HepG2 (cell line): ENCODE results near the gene TTLL10. TPM values are rescaled to one million over a fixed set of nuclear protein-coding genes. Genes with fewer than 3 reads are reported as not detected.

Experiments used
- ARNT2 ChIP-seq: sonication (generic); formaldehyde crosslinking; IDR thresholded peaks from 2 replicates; pipeline ENCODE4 v1.8.0; 2022; ENCODE audit warnings: mild to moderate bottlenecking, low read depth, missing genetic modification reagents, moderate library complexity
- CENPX ChIP-seq: sonication (generic); formaldehyde crosslinking; IDR thresholded peaks from 2 replicates; pipeline ENCODE4 v1.9.0; 2021; ENCODE audit warnings: mild to moderate bottlenecking, missing genetic modification reagents, moderate library complexity
- CHD4 ChIP-seq: fragments of 200-600 bp; sonication (generic); IDR thresholded peaks from 2 replicates; pipeline ENCODE4 v1.7.0; 2017; ENCODE audit warnings: mild to moderate bottlenecking, low read length, borderline replicate concordance
- ETV5 ChIP-seq: IDR thresholded peaks from 2 replicates; pipeline ENCODE4 v1.6.1; 2018; ENCODE audit warnings: missing biosample characterization, missing genetic modification reagents, inconsistent platforms, borderline replicate concordance
- FOXJ3 ChIP-seq: sonication (generic); formaldehyde crosslinking; IDR thresholded peaks from 2 replicates; pipeline ENCODE4 v1.4.0; 2020; ENCODE audit warnings: missing genetic modification reagents, mild to moderate bottlenecking, borderline replicate concordance
- FOXO1 ChIP-seq: sonication (generic); formaldehyde crosslinking; IDR thresholded peaks from 2 replicates; pipeline ENCODE4 v1.4.0; 2020; ENCODE audit warnings: missing genetic modification reagents
- HOXD1 ChIP-seq: sonication (generic); formaldehyde crosslinking; IDR thresholded peaks from 2 replicates; pipeline ENCODE4 v1.5.0; 2020; ENCODE audit warnings: missing genetic modification reagents
- KLF9 ChIP-seq: IDR thresholded peaks from 2 replicates; pipeline ENCODE4 v1.6.1; 2016; ENCODE audit warnings: low read depth
- MEIS2 ChIP-seq: sonication (generic); formaldehyde crosslinking; IDR thresholded peaks from 2 replicates; pipeline ENCODE4 v1.9.0; 2021; ENCODE audit warnings: mild to moderate bottlenecking, missing genetic modification reagents
- MYC ChIP-seq: sonication (generic); formaldehyde crosslinking; IDR thresholded peaks from 2 replicates; pipeline ENCODE4 v1.9.0; 2021; ENCODE audit warnings: missing genetic modification reagents, borderline replicate concordance
- NFE2L2 ChIP-seq: fragments of 150-350 bp; IDR thresholded peaks from 2 replicates; pipeline ENCODE4 v1.6.1; 2014; ENCODE audit warnings: low read length
- NR2F6 ChIP-seq, 2 experiments: IDR thresholded peaks; 2 replicates each; pipeline ENCODE4 v1.6.1; 2016; ENCODE audit warnings: antibody characterized with exemption in 1 of 2, mild to moderate bottlenecking in 1 of 2
- PCBP1 ChIP-seq: fragments of 200-400 bp; formaldehyde crosslinking; IDR thresholded peaks from 2 replicates; pipeline ENCODE4 v1.6.1; 2017; ENCODE audit warnings: mild to moderate bottlenecking, low read depth, low read length, borderline replicate concordance
- SAP130 ChIP-seq: IDR thresholded peaks from 2 replicates; pipeline ENCODE4 v1.6.1; 2016; ENCODE audit warnings: low read depth
- SIX1 ChIP-seq: sonication (generic); formaldehyde crosslinking; IDR thresholded peaks from 2 replicates; pipeline ENCODE4 v1.4.0; 2020; ENCODE audit warnings: missing genetic modification reagents, borderline replicate concordance
- ZC3H4 ChIP-seq: sonication (generic); formaldehyde crosslinking; IDR thresholded peaks from 2 replicates; pipeline ENCODE4 v1.4.0; 2020; ENCODE audit warnings: missing genetic modification reagents, borderline replicate concordance
- ZFP36L2 ChIP-seq: sonication (generic); formaldehyde crosslinking; IDR thresholded peaks from 2 replicates; pipeline ENCODE4 v1.4.0; 2020; ENCODE audit warnings: missing genetic modification reagents
- ZFX ChIP-seq: sonication (generic); formaldehyde crosslinking; IDR thresholded peaks from 2 replicates; pipeline ENCODE4 v1.4.0; 2020; ENCODE audit warnings: mild to moderate bottlenecking, low read depth, missing genetic modification reagents, moderate library complexity
- ZNF292 ChIP-seq: sonication (generic); formaldehyde crosslinking; IDR thresholded peaks from 2 replicates; pipeline ENCODE4 v1.8.1; 2022; ENCODE audit warnings: mild to moderate bottlenecking, low read depth, missing genetic modification reagents, borderline replicate concordance
- ZNF510 ChIP-seq: sonication (generic); formaldehyde crosslinking; IDR thresholded peaks from 2 replicates; pipeline ENCODE4 v1.4.0; 2020; ENCODE audit warnings: low read depth, mild to moderate bottlenecking, missing genetic modification reagents
- ZNF563 ChIP-seq: sonication (generic); formaldehyde crosslinking; IDR thresholded peaks from 2 replicates; pipeline ENCODE4 v1.8.0; 2022; ENCODE audit warnings: mild to moderate bottlenecking, moderate library complexity, missing genetic modification reagents
- ZNF724P ChIP-seq: sonication (generic); formaldehyde crosslinking; IDR thresholded peaks from 2 replicates; pipeline ENCODE4 v1.8.0; 2022; ENCODE audit warnings: missing genetic modification reagents, borderline replicate concordance
- ZNF775 ChIP-seq: sonication (generic); formaldehyde crosslinking; IDR thresholded peaks from 2 replicates; pipeline ENCODE4 v1.4.0; 2020; ENCODE audit warnings: missing genetic modification reagents, mild to moderate bottlenecking, moderate library complexity, borderline replicate concordance
- ZSCAN31 ChIP-seq: sonication (generic); formaldehyde crosslinking; IDR thresholded peaks from 2 replicates; pipeline ENCODE4 v1.5.0; 2020; ENCODE audit warnings: low read depth, mild to moderate bottlenecking, missing genetic modification reagents
- polyA plus RNA-seq, 8 experiments: library from polyadenylated mRNA; depleted of rRNA in 3 of 8; stranded (reverse) in 7 of 8; unstranded in 1 of 8; fragments of >200 nt; fragmentation: Illumina TruSeq in 4 of 8; extraction: Trizol in 4 of 8; gene quantifications; 2 replicates each; pipeline versions ENCODE4 v1.2.1 to v1.2.3, GENCODE V29; 2011 to 2016; ENCODE audit warnings: low read depth in 4 of 8, missing spikeins in 1 of 8, mixed read lengths in 1 of 8; ENCODE audit not compliant: insufficient read depth in 1 of 8
- total RNA-seq, 5 experiments: library from RNA; depleted of rRNA; stranded (reverse); fragments of >200 nt; fragmentation: Illumina TruSeq; extraction: Trizol; gene quantifications; 2 replicates each; pipeline ENCODE4 v1.2.3, GENCODE V29; 2016; ENCODE audit warnings: low read depth in 1 of 5
- TF ChIP-seq, protein P1 (sequence below): sonication (generic); formaldehyde crosslinking; IDR thresholded peaks from 2 replicates; pipeline ENCODE4 v1.5.1; 2020; ENCODE audit warnings: missing genetic modification reagents, mild to moderate bottlenecking, borderline replicate concordance
- TF ChIP-seq, protein P2 (sequence below): IDR thresholded peaks from 2 replicates; pipeline ENCODE4 v1.6.1; 2016

TTLL10 gene
- total and polyA plus RNA-seq, 2 of the 13 experiments (the other 11 are each of a cell fraction or from before 2014, with no cell fraction given), result not detected

DNA sequence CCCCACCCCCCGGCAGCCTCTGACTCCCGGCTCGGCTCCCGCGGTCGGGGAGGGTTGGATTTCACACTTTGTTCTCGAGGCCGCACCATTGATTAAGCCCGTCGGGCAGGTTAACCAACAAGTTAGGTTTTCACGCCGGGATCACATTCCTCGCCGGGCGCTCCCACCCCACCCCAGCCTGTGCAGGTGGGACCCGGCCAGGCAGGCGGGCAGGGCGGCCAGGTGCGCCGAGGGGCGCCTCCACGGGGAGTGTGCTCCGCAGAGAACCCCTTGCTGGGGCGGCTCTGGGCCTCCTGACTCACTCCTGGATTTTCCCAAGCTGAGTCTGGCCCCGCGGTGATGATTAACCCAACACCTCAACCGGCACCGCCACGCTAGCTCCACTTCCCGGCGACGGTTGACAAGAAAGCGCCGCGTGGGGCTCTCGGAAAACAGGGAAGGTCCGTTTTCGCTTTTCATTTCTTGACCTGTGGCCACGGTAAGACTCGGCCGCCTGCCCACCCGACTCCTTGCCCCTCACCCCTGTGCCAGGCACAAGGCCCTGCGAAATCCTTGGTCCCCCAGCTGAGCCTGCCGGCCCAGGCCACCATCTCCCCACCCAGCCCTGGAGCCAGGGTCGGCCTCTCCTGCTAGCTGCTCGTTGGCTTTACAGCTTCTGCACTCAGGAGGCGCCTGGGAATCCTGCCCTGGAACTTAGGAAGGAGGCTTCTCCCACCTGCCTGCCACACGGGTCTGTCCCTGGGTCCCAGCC is 8.8 kb upstream of the TTLL10 start (continued):
- TF ChIP-seq NR2F6 (IDR thresholded peaks at IDR 0.05) (no peak), NR2F6 (CRISPR knock-in tag; IDR thresholded peaks at IDR 0.05) (0 out of 2 replicates have a peak, but pooled peaks have one; percentile 14), ZSCAN31 (CRISPR knock-in tag) (no peak), SIX1 (CRISPR knock-in tag) (0 out of 2 replicates have a peak, but pooled peaks have one; percentile 19), PCBP1 (no peak), SAP130 (CRISPR knock-in tag) (peak; percentile 42; the same call in 1 of the 2 replicates), KLF9 (CRISPR knock-in tag) (no peak), ZNF292 (CRISPR knock-in tag) (no peak), MYC (CRISPR knock-in tag) (no peak), ZNF724P (CRISPR knock-in tag) (0 out of 2 replicates have a peak, but pooled peaks have one; percentile 22), CHD4 (no peak), FOXJ3 (CRISPR knock-in tag) (no peak), ZNF510 (CRISPR knock-in tag) (no peak), ZNF563 (CRISPR knock-in tag) (peak; percentile 73; the same call in 1 of the 2 replicates), MEIS2 (CRISPR knock-in tag) (peak; percentile 43; the same call in 1 of the 2 replicates), HOXD1 (CRISPR knock-in tag) (peak; percentile 11; the same call in 1 of the 2 replicates), ETV5 (CRISPR knock-in tag) (peak; percentile 6; the same call in 1 of the 2 replicates), ZFX (peak; percentile 57; the same call in 1 of the 2 replicates), ZNF775 (CRISPR knock-in tag) (no peak), ARNT2 (CRISPR knock-in tag) (no peak), ZC3H4 (CRISPR knock-in tag) (no peak), FOXO1 (CRISPR knock-in tag) (no peak; the same call in 1 of the 2 replicates), ZFP36L2 (CRISPR knock-in tag) (no peak), NFE2L2 (no peak), CENPX (CRISPR knock-in tag) (no peak)
- TF ChIP-seq, protein P1, sequence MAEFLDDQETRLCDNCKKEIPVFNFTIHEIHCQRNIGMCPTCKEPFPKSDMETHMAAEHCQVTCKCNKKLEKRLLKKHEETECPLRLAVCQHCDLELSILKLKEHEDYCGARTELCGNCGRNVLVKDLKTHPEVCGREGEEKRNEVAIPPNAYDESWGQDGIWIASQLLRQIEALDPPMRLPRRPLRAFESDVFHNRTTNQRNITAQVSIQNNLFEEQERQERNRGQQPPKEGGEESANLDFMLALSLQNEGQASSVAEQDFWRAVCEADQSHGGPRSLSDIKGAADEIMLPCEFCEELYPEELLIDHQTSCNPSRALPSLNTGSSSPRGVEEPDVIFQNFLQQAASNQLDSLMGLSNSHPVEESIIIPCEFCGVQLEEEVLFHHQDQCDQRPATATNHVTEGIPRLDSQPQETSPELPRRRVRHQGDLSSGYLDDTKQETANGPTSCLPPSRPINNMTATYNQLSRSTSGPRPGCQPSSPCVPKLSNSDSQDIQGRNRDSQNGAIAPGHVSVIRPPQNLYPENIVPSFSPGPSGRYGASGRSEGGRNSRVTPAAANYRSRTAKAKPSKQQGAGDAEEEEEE (CRISPR knock-in tag), result no peak
- TF ChIP-seq, protein P2, sequence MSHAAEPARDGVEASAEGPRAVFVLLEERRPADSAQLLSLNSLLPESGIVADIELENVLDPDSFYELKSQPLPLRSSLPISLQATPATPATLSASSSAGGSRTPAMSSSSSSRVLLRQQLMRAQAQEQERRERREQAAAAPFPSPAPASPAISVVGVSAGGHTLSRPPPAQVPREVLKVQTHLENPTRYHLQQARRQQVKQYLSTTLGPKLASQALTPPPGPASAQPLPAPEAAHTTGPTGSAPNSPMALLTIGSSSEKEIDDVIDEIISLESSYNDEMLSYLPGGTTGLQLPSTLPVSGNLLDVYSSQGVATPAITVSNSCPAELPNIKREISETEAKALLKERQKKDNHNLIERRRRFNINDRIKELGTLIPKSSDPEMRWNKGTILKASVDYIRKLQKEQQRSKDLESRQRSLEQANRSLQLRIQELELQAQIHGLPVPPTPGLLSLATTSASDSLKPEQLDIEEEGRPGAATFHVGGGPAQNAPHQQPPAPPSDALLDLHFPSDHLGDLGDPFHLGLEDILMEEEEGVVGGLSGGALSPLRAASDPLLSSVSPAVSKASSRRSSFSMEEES (CRISPR knock-in tag), result no peak
